Measurements from ENCODE around the gene SPEG. TPM values are rescaled to one million over a fixed set of nuclear protein-coding genes. Genes with fewer than 3 reads are reported as not detected.

The SPEG gene
- total and polyA plus RNA-seq, 2 of the 8 experiments (the other 6 are each of a cell fraction or from before 2014, with no cell fraction given): 19.9 to 32.0 TPM

- TF ChIP-seq SP1 (IDR thresholded peaks at IDR 0.05; ENCODE audit: low read depth, low read length): no peak
Observed at GRCh38 chr2:219451661-219452360, 17.2 kb downstream of the SPEG start (continued).
